AG04450 (cell line): ENCODE measurements around the gene HIP1. TPM values are rescaled to one million over a fixed set of nuclear protein-coding genes. Genes with fewer than 3 reads are reported as not detected.

Experiments
- CTCF ChIA-PET: fragments of 300-600, 350-600 bp; formaldehyde crosslinking; extraction: SDS; loops from one replicate; lab custom pipeline; 2022; ENCODE audit warnings: antibody characterized with exemption, inconsistent platforms; lab: Charles Lee
- POLR2A ChIA-PET: fragments of 350-600 bp; formaldehyde crosslinking; extraction: SDS; loops from one replicate; lab custom pipeline; 2021; ENCODE audit warnings: antibody characterized with exemption, inconsistent platforms; lab: Yijun Ruan, JAX
- DNase-seq: peaks from one replicate; pipeline ENCODE4 v3.0.0-alpha.2; 2011; ENCODE audit warnings: low read depth, low spot score
- H3K27ac ChIP-seq: one replicate; pipeline ENCODE4 v1.5.1; 2012; ENCODE audit warnings: low read depth, low read length, control low read depth
- H3K27me3 ChIP-seq: one replicate; pipeline ENCODE4 v1.6.0; 2012; ENCODE audit warnings: low read length; ENCODE audit not compliant: control insufficient read depth, insufficient read depth
- H3K4me3 ChIP-seq: 2 replicates; pipeline ENCODE4 v1.5.1; 2011; ENCODE audit warnings: mild to moderate bottlenecking, low read depth, low read length, control low read depth
- H3K9me3 ChIP-seq: 2 replicates; pipeline ENCODE4 v1.5.1; 2012; ENCODE audit warnings: low read length; ENCODE audit not compliant: control insufficient read depth, insufficient read depth
- CTCF ChIP-seq: IDR thresholded peaks from 2 replicates; pipeline ENCODE4 v1.5.1; 2011; ENCODE audit warnings: low read depth, low read length, control low read depth, inconsistent platforms
- polyA plus RNA-seq: library from polyadenylated mRNA; depleted of rRNA; stranded (reverse); fragments of >200 nt; gene quantifications from 2 replicates; pipeline ENCODE4 v1.2.3, GENCODE V29; 2011

Gene HIP1
- polyA plus RNA-seq, 1 experiment, result 13.7 TPM

GRCh38 chr7:75630549-75630948, 108.2 kb downstream of the HIP1 start:
- no peak overlapping the region for H3K4me3 ChIP-seq
- H3K27me3 ChIP-seq, result no peaks in the 10 kb centered on the region
- CTCF ChIA-PET, result no interaction called here
- POLR2A ChIA-PET, result no interaction called here
- no peak overlapping the region for H3K27ac ChIP-seq
- DNase-seq, result no peak
- no peak for TF ChIP-seq CTCF
- H3K9me3 ChIP-seq, result peaks cover 16% of the 10 kb centered on the region

- ChIA-PET POLR2A (no interaction called here), CTCF (no interaction called here)
- no peak for DNase-seq
- H3K27ac ChIP-seq, result no peak overlapping the region
- no peak overlapping the region for H3K4me3 ChIP-seq
- no peak for TF ChIP-seq CTCF
- peaks cover 16% of the 10 kb centered on the region for H3K9me3 ChIP-seq
- no peaks in the 10 kb centered on the region for H3K27me3 ChIP-seq
Observed at GRCh38 chr7:75629044-75629443, 109.7 kb downstream of the HIP1 start.

GRCh38 chr7:75628055-75628454, 110.7 kb downstream of the HIP1 start:
- Histone ChIP-seq H3K27me3 (no peaks in the 10 kb centered on the region), H3K27ac (no peak overlapping the region), H3K9me3 (peaks cover 16% of the 10 kb centered on the region), H3K4me3 (no peak overlapping the region)
- ChIA-PET CTCF (no interaction called here), POLR2A (no interaction called here)
- TF ChIP-seq CTCF, result no peak
- no peak for DNase-seq

GRCh38 chr7:75626954-75627353, 111.8 kb downstream of the HIP1 start:
- CTCF ChIA-PET, result no interaction called here
- Histone ChIP-seq H3K27ac (no peak overlapping the region), H3K4me3 (no peak overlapping the region), H3K27me3 (no peaks in the 10 kb centered on the region), H3K9me3 (peaks cover 16% of the 10 kb centered on the region)
- POLR2A ChIA-PET, result no interaction called here
- no peak for DNase-seq
- no peak for TF ChIP-seq CTCF

GRCh38 chr7:75625868-75626267, 112.9 kb downstream of the HIP1 start:
- no peak for TF ChIP-seq CTCF
- H3K9me3 ChIP-seq, result peaks cover 16% of the 10 kb centered on the region
- no peaks in the 10 kb centered on the region for H3K27me3 ChIP-seq
- no peak overlapping the region for H3K27ac ChIP-seq
- ChIA-PET CTCF (no interaction called here), POLR2A (no interaction called here)
- no peak overlapping the region for H3K4me3 ChIP-seq
- DNase-seq, result no peak
